Fibroblast of mammary gland (primary cell): ENCODE measurements around the gene WWOX.

Source experiments
- DNase-seq: peaks from one replicate; pipeline ENCODE4 v3.0.0-alpha.2; 2010; ENCODE audit warnings: low read depth
- H3K4me3 ChIP-seq: 2 replicates; pipeline ENCODE4 v1.5.1; 2011; ENCODE audit warnings: low read depth, mild to moderate bottlenecking, low read length, moderate library complexity; ENCODE audit not compliant: control insufficient read depth
- TF ChIP-seq, protein P1 (sequence below): conservative IDR thresholded peaks from 2 replicates; pipeline ENCODE4 v1.5.1; 2011; ENCODE audit warnings: low read depth, low read length, inconsistent platforms; ENCODE audit not compliant: control insufficient read depth, insufficient read depth

WWOX gene

DNA sequence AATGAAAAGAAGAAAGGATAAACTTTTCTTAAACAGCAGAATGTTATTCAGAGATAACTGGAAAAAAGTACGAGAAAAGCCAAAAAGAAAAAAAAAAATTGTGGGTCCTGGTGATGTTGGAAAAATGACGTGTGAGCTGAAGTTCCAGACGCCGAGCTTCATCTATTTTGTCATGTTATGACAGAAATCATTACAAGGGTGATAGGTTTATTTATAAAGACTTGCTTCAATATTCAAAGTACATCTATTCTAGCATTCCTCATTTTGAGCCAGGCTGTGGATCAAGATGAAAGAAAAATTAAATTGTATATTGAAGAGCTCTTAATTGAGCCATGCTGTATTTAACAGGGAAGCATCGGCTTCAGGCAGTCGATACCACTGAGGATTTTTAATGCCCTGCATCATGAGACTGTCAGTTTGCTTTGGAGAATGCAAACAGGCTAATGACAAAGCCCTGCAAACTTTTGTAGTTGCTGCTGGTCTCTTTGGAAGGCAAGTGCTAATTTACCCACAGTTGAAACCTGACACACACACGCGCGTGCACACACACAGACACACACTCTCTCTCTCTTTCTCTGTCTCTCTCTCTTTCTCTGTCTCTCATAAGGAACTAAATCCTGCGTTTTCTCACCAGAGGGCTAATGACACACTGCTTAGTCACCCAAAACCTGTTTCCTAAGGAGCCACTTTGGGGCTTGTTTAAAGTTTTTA is 110.7 kb downstream of the WWOX start:
- H3K4me3 ChIP-seq: no peak overlapping the region
- DNase-seq: peak; percentile 44
- TF ChIP-seq, protein P1, sequence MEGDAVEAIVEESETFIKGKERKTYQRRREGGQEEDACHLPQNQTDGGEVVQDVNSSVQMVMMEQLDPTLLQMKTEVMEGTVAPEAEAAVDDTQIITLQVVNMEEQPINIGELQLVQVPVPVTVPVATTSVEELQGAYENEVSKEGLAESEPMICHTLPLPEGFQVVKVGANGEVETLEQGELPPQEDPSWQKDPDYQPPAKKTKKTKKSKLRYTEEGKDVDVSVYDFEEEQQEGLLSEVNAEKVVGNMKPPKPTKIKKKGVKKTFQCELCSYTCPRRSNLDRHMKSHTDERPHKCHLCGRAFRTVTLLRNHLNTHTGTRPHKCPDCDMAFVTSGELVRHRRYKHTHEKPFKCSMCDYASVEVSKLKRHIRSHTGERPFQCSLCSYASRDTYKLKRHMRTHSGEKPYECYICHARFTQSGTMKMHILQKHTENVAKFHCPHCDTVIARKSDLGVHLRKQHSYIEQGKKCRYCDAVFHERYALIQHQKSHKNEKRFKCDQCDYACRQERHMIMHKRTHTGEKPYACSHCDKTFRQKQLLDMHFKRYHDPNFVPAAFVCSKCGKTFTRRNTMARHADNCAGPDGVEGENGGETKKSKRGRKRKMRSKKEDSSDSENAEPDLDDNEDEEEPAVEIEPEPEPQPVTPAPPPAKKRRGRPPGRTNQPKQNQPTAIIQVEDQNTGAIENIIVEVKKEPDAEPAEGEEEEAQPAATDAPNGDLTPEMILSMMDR: no peak

DNA sequence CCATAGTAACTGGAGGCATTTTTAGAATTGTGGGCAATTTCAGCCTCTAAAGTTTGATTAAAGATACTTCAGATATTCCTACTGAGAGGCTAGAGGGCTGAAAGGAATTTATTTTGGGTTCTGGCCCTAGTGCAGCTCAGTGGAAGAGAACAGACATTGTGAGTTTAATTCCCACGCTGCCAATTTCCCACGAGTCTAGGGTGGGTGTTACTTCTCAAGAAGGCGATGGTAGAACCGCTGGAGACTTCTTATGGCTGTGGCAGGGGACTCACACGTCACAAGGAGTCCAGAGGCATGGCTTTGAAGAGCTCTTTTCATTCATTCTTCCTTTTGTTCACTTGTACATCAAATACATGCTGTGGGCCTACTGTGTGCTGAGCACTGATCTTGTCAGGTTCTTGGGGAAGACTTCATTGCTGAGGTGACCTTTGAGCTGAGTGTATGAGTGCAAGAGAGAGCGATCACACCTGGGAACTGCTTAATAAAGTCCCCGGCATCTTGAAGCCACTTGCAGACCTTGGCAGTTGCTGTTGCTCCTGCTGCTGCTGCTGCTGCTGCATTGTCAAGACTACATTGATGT is 111.7 kb downstream of the WWOX start:
- DNase-seq: no peak
- TF ChIP-seq, protein P1: no peak
- no peak overlapping the region for H3K4me3 ChIP-seq

DNA sequence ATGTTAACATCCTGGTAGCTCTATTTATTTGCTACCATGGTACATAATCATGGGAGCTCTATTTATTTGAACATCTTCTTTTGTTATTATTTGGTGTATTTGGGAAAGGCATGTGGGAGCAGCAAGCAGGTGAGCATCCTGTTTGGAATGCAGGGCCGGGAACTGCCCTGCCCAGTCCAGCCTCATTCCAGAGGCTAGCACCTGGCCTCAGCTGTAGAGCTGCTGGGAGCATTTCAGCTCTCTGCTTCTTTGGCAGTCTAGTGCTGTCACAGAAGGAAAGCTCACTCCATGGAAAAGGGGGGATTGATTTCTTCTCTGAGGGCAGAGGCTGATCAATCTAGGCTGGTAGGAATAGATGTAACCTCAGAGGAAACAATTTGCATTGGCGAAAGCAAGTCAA is 112.5 kb downstream of the WWOX start:
- TF ChIP-seq, protein P1: no peak
- H3K4me3 ChIP-seq: no peak overlapping the region
- no peak for DNase-seq

DNA sequence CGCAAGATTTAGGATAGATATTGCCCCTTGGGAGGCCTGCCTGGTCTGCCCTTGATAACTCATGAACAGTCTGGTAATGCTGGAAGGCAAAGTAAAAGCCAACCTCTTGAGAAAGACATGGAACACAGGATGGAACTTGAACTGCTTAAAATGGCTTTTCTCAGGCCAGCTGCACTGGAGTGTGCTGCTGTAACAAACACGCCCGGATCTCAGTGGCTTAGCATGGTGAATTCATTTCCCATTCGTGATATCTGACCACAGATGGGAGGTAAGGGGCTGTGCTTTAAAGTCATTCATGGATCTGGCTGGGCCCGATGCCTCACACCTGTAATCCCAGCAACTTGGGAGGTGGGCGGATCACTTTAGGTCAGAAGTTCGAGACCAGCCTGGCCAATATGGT is 113.2 kb downstream of the WWOX start:
- TF ChIP-seq, protein P1: no peak
- no peak for DNase-seq
- no peak overlapping the region for H3K4me3 ChIP-seq

DNA sequence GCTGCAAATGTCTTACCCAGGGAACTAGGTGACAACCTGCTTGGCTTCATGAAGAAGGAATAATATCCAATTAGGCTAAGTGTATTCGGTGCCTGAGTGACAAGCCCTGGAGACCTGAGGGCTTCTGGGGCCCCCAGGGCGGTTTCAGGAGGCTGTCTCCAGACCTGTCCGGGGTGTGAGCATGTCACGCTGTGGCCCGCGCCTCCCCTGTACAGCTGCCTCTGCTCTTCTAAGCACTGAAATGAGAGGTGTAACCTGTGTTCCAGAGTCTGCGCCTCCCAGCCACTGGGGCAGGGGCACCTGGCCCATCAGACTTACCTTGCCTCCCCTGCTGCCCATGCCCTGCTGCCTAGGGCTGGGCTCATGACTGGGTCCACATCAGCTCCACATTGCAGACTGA is 114.3 kb downstream of the WWOX start:
- no peak overlapping the region for H3K4me3 ChIP-seq
- TF ChIP-seq, protein P1: no peak
- no peak for DNase-seq

DNA sequence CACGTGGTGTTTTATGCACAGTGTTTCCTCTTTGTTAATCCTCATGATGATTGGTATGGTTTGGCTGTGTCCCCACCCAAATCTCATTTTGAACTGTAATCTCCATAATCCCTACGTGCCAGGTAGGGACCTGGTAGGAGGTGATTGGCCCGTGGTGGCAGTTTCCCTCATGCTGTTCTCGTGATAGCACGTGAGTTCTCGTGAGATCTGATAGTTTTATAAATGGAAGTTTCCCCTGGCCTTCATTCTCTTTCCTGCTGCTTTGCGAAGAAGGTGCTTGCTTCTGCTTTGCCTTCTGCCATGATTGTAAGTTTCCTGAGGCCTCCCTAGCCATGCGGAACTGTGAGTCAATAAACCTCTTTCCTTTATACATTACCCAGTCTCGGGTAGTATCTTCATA is 115.8 kb downstream of the WWOX start:
- no peak overlapping the region for H3K4me3 ChIP-seq
- TF ChIP-seq, protein P1: no peak
- DNase-seq: no peak
